ENCODE measurements around the gene SIRT4. TPM values are rescaled to one million over a fixed set of nuclear protein-coding genes. Genes with fewer than 3 reads are reported as not detected.

SIRT4 gene
- total RNA-seq, 4 donors from 2014 or later, result 2.5 to 13.2 (median 6.7) TPM

DNA sequence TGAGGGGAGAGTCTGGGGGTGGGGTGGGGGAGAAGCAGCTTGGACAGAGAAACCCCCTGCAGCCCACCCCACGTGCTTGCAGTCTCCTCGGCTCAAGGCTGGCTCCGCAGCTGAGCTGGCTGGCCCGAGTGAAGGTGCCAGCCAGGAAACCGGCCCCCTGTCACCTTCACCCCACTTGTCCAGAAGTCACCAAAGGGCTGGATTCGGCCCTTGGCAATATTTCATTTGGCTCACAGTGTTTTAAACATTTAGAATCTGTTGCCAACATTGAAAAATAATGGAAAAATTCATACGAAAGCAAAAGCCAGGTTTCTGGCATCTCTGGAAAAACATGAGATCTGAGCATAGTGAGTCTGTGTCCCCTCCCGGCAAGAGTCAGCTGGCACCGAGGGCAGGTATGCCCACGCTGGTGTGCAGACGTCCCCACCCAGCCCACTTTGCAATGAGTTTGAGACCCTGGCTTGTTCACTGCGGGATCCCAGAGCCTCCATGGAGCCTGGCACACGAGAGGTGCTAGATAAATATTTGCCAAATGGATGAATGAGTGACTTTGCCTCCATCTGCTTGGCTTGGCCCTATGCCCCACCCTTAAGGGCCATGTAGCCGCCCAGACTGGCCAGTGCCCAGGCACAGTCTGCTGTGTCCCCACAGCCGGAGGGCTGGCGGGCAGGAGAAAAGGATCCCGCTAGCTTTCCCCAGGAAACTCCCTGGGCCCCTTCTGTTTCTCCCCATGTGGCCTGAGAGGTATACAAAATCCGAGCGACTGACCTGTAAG is 48.6 kb downstream of the SIRT4 start:
- no peaks in the 10 kb centered on the region for H3K36me3 ChIP-seq
- no peaks in the 10 kb centered on the region for H3K4me1 ChIP-seq
- ATAC-seq (no peak), DNase-seq (no peak)
- H3K27ac ChIP-seq, result no peak overlapping the region
- in situ Hi-C loops (cut with MboI; ENCODE audit: low sequenced_read_pairs in 4 of 4), result loop anchor here in 2 of 4 donors (10.0 kb wide), 1 partner anchor 74 kb away; no protein-coding TSS in a partner anchor
- TF ChIP-seq POLR2A (IDR thresholded peaks at IDR 0.05), result no peak
- TF ChIP-seq, protein P1, sequence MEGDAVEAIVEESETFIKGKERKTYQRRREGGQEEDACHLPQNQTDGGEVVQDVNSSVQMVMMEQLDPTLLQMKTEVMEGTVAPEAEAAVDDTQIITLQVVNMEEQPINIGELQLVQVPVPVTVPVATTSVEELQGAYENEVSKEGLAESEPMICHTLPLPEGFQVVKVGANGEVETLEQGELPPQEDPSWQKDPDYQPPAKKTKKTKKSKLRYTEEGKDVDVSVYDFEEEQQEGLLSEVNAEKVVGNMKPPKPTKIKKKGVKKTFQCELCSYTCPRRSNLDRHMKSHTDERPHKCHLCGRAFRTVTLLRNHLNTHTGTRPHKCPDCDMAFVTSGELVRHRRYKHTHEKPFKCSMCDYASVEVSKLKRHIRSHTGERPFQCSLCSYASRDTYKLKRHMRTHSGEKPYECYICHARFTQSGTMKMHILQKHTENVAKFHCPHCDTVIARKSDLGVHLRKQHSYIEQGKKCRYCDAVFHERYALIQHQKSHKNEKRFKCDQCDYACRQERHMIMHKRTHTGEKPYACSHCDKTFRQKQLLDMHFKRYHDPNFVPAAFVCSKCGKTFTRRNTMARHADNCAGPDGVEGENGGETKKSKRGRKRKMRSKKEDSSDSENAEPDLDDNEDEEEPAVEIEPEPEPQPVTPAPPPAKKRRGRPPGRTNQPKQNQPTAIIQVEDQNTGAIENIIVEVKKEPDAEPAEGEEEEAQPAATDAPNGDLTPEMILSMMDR (IDR thresholded peaks at IDR 0.05 in 4 of 5, conservative IDR thresholded peaks at IDR 0.05 in 1 of 5), result no peak
- H3K9me3 ChIP-seq, result no peaks in the 10 kb centered on the region
- peaks cover 0 to 4% (median 0%) of the 10 kb centered on the region in 3 donors for H3K27me3 ChIP-seq
- H3K4me3 ChIP-seq, result no peak overlapping the region
- intact Hi-C loops (cut with DNase I; ENCODE audit: low total_unique reads), result no loop called here

DNA sequence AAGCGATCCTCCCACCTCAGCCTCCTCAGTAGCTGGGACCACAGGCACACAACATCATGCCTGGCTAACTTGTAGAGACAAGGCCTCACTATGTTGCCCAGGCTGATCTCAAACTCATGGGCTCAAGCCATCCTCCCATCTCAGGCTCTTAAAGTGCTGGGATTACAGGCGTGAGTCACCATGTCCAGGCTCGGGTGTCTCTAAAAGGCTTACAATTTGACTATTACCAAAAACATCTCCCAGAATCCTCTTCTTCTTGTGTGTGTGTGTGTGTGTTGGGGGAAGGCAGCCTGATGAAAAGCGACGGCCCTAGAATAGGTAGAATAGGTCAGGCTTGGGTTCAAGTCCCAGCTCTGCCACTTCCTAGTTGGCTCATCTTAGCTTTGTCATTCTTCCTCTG is 50.0 kb downstream of the SIRT4 start:
- ATAC-seq (no peak), DNase-seq (no peak)
- Histone ChIP-seq H3K27me3 (peaks cover 0 to 4% (median 0%) of the 10 kb centered on the region in 3 donors), H3K9me3 (no peaks in the 10 kb centered on the region), H3K27ac (no peak overlapping the region), H3K36me3 (no peaks in the 10 kb centered on the region), H3K4me1 (no peaks in the 10 kb centered on the region), H3K4me3 (no peak overlapping the region)
- intact Hi-C loops (cut with DNase I; ENCODE audit: low total_unique reads) (no loop called here), in situ Hi-C loops (cut with MboI; ENCODE audit: low sequenced_read_pairs in 4 of 4) (loop anchor here in 2 of 4 donors (10.0 kb wide), 1 partner anchor 73 kb away; no protein-coding TSS in a partner anchor)
- no peak for TF ChIP-seq POLR2A (IDR thresholded peaks at IDR 0.05)
- TF ChIP-seq, protein P1 (IDR thresholded peaks at IDR 0.05 in 4 of 5, conservative IDR thresholded peaks at IDR 0.05 in 1 of 5), result no peak

DNA sequence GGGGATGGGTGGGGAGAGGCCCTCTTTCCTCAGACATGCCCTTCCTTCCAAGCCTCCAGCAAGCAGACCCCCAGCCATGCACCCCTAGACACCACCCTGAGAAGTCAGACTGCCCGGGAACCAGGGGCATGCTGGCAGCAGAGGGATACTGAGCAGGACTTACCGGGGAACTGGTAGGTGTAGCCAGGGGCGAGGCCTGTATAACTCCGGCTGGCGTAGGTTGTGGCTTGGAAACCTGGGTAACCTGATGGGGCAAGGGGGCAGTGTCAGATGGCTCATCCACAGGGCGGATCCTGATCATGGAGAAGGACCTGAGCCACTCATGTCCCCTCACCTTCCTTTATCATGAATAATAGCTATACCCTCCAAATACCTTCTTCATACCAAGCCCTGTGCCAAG is 51.0 kb downstream of the SIRT4 start:
- no peaks in the 10 kb centered on the region for H3K36me3 ChIP-seq
- H3K4me3 ChIP-seq, result no peak overlapping the region
- TF ChIP-seq, protein P1 (IDR thresholded peaks at IDR 0.05 in 4 of 5, conservative IDR thresholded peaks at IDR 0.05 in 1 of 5), result no peak
- no peak for TF ChIP-seq POLR2A (IDR thresholded peaks at IDR 0.05)
- no peaks in the 10 kb centered on the region for H3K4me1 ChIP-seq
- no peaks in the 10 kb centered on the region for H3K9me3 ChIP-seq
- intact Hi-C loops (cut with DNase I; ENCODE audit: low total_unique reads) (no loop called here), in situ Hi-C loops (cut with MboI; ENCODE audit: low sequenced_read_pairs in 4 of 4) (loop anchor here in 2 of 4 donors (10.0 kb wide), 1 partner anchor 72 kb away; no protein-coding TSS in a partner anchor)
- DNase-seq (no peak), ATAC-seq (no peak)
- H3K27me3 ChIP-seq, result peaks cover 0 to 4% (median 0%) of the 10 kb centered on the region in 3 donors
- H3K27ac ChIP-seq, result no peak overlapping the region

DNA sequence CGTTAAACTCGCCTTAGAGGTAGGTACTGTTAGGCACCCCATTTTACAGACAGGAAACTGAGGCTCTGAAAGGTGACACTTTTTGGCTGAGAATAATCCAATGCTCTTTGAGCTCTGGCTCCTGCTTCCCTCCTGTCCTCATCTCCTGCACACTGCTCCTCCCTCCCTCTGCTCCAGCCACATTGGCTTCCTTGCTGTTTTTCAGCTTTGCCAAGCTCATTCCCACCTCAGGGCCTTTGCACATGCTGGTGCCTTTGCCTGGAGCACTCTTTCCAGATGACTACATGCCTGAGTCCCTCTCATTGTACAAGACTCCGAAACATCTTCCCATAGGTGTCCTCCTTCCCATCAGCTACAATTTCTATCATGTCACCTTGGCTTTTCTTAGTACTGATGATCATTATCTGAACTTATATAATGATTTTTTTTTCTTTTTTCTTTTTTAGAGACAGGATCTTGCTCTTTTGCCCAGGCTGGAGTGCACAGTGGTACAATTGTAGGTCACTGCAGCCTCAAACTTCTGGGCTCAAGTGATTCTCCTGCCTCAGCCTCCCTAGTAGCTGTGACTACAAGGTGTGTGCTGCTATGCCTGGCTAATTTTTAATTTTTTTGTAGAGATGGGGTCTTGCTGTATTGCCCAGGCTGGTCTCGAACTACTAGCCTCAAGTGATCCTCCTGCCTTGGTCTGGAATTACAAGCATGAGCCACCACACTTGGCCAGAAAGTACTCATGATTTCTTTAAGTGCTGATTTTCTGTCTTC is 51.6 kb downstream of the SIRT4 start:
- intact Hi-C loops (cut with DNase I; ENCODE audit: low total_unique reads) (no loop called here), in situ Hi-C loops (cut with MboI; ENCODE audit: low sequenced_read_pairs in 4 of 4) (loop anchor here in 2 of 4 donors (10.0 kb wide), 1 partner anchor 71 kb away; no protein-coding TSS in a partner anchor)
- ATAC-seq (no peak), DNase-seq (no peak)
- no peak overlapping the region for H3K4me3 ChIP-seq
- H3K27ac ChIP-seq, result no peak overlapping the region
- no peaks in the 10 kb centered on the region for H3K36me3 ChIP-seq
- TF ChIP-seq POLR2A (IDR thresholded peaks at IDR 0.05), result no peak
- TF ChIP-seq, protein P1 (IDR thresholded peaks at IDR 0.05 in 4 of 5, conservative IDR thresholded peaks at IDR 0.05 in 1 of 5), result no peak
- no peaks in the 10 kb centered on the region for H3K9me3 ChIP-seq
- no peaks in the 10 kb centered on the region for H3K4me1 ChIP-seq
- peaks cover 0 to 4% (median 0%) of the 10 kb centered on the region in 3 donors for H3K27me3 ChIP-seq

All from gastrocnemius medialis (tissue), 4 donors.